GM12874 (cell line): ENCODE measurements around the gene SH3D21.

Source experiments
- TF ChIP-seq, protein P1 (sequence below): IDR thresholded peaks from 2 replicates; pipeline ENCODE4 v1.5.1; 2011; ENCODE audit warnings: low read depth, mild to moderate bottlenecking, control low read depth, low read length, moderate library complexity; ENCODE audit not compliant: insufficient read depth

The SH3D21 gene

DNA sequence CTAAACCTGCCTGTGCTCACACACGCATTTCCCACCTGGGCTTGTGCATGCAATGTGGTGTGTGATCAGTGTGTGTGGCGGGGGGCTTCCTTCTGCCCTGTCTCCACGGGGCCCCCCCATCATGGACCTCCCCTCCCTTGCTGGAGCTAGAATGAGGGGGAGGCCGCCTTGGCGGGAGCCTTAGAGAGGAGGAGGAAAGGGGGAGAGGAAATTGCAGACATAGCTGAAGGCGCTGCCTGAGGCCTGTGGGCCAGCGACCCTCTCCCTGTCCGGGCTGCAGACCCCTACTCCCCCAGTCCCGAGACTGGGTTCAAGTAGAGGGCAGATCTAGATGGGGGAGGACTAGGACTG is 18.2 kb downstream of the SH3D21 start:
- TF ChIP-seq, protein P1, sequence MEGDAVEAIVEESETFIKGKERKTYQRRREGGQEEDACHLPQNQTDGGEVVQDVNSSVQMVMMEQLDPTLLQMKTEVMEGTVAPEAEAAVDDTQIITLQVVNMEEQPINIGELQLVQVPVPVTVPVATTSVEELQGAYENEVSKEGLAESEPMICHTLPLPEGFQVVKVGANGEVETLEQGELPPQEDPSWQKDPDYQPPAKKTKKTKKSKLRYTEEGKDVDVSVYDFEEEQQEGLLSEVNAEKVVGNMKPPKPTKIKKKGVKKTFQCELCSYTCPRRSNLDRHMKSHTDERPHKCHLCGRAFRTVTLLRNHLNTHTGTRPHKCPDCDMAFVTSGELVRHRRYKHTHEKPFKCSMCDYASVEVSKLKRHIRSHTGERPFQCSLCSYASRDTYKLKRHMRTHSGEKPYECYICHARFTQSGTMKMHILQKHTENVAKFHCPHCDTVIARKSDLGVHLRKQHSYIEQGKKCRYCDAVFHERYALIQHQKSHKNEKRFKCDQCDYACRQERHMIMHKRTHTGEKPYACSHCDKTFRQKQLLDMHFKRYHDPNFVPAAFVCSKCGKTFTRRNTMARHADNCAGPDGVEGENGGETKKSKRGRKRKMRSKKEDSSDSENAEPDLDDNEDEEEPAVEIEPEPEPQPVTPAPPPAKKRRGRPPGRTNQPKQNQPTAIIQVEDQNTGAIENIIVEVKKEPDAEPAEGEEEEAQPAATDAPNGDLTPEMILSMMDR, result no peak

- TF ChIP-seq, protein P1, result no peak
These were observed 20.3 kb downstream of the SH3D21 start for GRCh38 chr1:36326499-36326898.

DNA sequence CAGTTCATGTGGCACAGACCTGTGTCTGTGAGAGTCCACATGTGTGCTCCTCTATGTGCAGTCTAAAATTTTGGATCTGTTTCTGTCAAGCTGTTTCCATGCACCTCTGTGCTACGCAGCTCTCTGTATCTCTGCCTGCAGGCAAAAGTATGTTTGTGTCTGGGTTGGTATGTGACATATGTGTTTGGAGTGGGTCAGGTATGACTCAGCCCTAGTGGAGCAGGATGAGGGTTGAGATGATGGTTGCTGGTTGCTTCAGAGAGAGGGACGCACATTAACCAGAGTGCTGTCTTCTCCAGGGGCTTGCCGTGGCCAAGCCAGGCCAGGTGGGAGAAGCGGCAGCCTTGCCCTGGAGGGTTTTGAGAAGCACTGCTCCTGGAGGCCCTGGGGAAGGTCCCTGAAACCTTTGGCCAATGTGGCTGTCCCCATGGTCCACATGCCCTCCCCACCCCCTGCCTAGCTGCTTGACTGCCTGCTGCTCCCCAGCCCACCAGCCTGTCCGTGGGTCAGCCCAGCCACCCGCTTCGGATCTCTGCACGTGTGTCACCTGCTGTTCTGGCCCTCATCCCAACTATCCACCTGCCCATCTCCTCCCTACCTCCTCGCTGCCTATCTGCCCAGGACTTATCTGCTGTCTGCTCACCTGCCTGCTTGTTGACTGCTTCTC is 21.4 kb downstream of the SH3D21 start:
- TF ChIP-seq, protein P1, result no peak

GRCh38 chr1:36328088-36328480 is 21.9 kb downstream of the SH3D21 start:
- TF ChIP-seq, protein P1, result no peak

DNA sequence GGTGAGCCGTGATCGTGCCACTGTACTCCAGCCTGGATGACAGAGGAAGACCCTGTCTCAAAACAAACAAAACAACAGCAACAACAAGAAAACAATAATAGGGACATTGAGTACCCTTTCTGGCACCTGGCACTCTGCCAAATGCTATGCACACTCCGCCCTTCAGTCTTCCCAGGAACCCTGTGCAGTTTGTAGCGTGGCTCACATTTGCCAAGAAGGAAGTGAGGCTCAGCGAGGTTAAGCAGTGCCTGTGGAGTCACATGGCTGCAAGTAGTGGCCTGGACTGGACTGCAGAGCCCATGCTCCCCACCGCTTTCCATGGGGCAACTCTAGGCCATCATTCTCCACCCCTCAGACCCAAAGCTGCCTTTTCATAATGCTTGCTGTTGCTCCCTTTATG is 22.5 kb downstream of the SH3D21 start:
- TF ChIP-seq, protein P1, result no peak

DNA sequence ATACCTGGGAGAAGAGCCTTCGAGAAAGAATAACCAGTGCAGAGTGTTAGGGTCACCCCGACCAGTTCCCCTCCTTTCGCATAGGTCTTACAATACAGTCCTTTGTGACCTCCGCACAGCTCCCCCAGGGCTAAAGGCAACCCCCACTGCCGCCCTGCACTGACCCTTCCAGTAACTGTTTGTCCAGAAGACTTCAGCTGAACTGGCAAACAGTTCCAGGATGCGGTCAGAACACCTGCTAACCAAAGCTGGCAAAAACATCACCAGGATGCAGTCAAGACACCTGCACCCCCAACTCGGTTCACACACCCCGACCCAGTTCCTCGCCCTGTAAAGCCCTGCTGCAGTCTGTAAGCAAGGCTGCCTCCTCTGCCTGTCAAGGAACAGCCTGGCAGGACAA is 23.6 kb downstream of the SH3D21 start:
- TF ChIP-seq, protein P1, result no peak

DNA sequence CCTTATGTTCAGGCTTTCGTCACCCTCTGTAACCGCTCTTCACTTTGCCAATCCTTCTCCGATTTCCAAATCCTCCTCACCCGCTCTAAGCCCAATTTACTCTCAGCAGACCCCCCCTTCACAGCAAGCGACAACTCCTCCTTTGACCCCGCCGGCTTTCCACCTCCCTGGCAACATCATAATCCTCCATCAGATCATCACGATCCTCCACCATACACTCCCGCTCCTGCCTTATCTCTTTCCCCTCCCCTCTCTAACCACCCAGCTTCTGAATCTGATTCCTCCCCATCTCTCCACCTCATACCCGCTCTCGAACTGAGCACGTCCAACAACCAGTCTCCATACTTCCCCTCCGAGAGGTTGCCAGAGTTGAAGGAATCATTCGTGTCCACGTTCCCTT is 24.8 kb downstream of the SH3D21 start:
- TF ChIP-seq, protein P1, result no peak
